Body of pancreas (tissue), 4 donors: Measurements from ENCODE around the gene GNG12. TPM values are rescaled to one million over a fixed set of nuclear protein-coding genes. Genes with fewer than 3 reads are reported as not detected.

Source experiments
- ATAC-seq: fragments of 150-250 bp; one replicate; pipeline ENCODE4 v1.9.1; 2016
- DNase-seq, 4 donors: peaks; one replicate each; pipeline ENCODE4 v3.0.0-alpha.2; 2019
- H3K27ac ChIP-seq, 4 donors: fragments of 200-600 bp; sonication (generic); 1 replicate in 3 of 4; 2 replicates in 1 of 4; pipeline versions ENCODE4 v1.5.1 to v1.6.1; 2016 to 2019; ENCODE audit warnings: mild to moderate bottlenecking in 1 of 4, mixed read lengths in 1 of 4, moderate library complexity in 1 of 4
- H3K27me3 ChIP-seq, 2 donors: fragments of 200-600 bp; sonication (generic); one replicate each; pipeline ENCODE4 v1.6.0; 2016; ENCODE audit warnings: mild to moderate bottlenecking in 1 of 2
- H3K36me3 ChIP-seq, 2 donors: fragments of 200-600 bp; sonication (generic); replicated peaks in 1 of 2; 2 replicates each; pipeline ENCODE4 v1.5.1; 2016; ENCODE audit warnings: low read depth in 2 of 2; ENCODE audit not compliant: insufficient read depth in 1 of 2
- H3K4me1 ChIP-seq: fragments of 200-600 bp; sonication (generic); one replicate; pipeline ENCODE4 v1.6.0; 2016
- H3K4me3 ChIP-seq, 2 donors: fragments of 200-600 bp; sonication (generic); 1 replicate in 1 of 2; 2 replicates in 1 of 2; pipeline ENCODE4 v1.5.1; 2016 to 2019
- H3K9me3 ChIP-seq, 3 donors: fragments of 200-600 bp; sonication (generic); 1 replicate in 2 of 3; 2 replicates in 1 of 3; pipeline ENCODE4 v1.5.1; 2016
- POLR2A ChIP-seq, 3 donors: fragments of 450-650 bp; IDR thresholded peaks; one replicate each; pipeline ENCODE4 v1.6.1; 2016; ENCODE audit warnings: antibody characterized with exemption in 3 of 3, mild to moderate bottlenecking in 2 of 3
- WGBS, 2 donors: methylation state at CpG; one replicate each; pipeline ENCODE4 v1.1.5; 2017; 5-methylcytosine and 5-hydroxymethylcytosine counted together
- intact Hi-C: fragments of 100-400 bp; cut with DNase I; formaldehyde crosslinking; loops from one replicate; pipeline ENCODE4 v1.15.1; 2023
- total RNA-seq, 2 donors: library from RNA; depleted of rRNA; stranded (reverse); fragments of >200 nt; gene quantifications; one replicate each; pipeline ENCODE4 v1.1.0, GENCODE V29; 2016
- TF ChIP-seq, protein P1 (sequence below), 7 experiments: fragments of 450-650 bp in 4 of 7; fragments of 200-600 bp in 3 of 7; sonication (generic) in 3 of 7; IDR thresholded peaks; one replicate each; pipeline ENCODE4 v1.5.1; 2016 to 2019; ENCODE audit warnings: antibody characterized with exemption in 7 of 7

GNG12 gene
- total RNA-seq, 2 donors from 2014 or later, result 26.4 to 42.3 TPM

DNA sequence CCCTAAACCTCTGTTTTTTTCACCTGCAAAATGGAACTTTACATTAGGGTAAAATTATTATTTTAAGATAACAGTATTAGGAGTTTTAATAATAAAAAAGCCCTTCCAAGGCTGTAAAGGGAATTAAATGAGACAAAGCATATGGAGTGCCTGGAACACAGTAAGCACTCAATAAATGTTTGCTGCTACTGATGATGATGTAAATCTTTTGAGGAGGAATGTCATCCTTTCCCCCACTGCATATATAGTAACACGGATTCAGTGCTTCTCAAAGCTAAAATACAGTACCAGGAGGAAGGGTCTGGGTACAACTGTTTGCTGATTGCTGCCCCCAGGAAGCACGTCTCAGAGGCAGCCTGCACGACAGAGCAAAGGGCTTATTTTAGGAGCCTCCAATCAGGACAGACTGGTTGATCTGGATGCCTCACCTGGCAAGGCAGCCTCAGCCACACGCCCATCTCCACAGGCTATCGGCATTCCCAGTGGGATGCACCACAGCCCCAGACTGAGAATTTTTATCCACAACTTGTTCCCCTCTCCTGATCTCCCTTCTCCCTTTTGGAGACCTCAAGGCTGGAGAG lies 83.9 kb downstream of the GNG12 start:
- intact Hi-C loops, result no loop called here
- H3K4me3 ChIP-seq, result no peak overlapping the region
- peak; percentile 23 for ATAC-seq
- H3K36me3 ChIP-seq, result no peaks in the 10 kb centered on the region
- H3K27me3 ChIP-seq, result no peaks in the 10 kb centered on the region
- H3K4me1 ChIP-seq, result peaks cover 37% of the 10 kb centered on the region
- H3K27ac ChIP-seq, result peak overlapping the region; percentile 79 to 85 (median 80)
- WGBS, 2 donors, result 31 to 41% methylated on average over 3 to 5 of the region's 5 CpGs
- no peaks in the 10 kb centered on the region for H3K9me3 ChIP-seq
- DNase-seq, result peak in 1 of 4 donors; percentile 20
- TF ChIP-seq, protein P1, sequence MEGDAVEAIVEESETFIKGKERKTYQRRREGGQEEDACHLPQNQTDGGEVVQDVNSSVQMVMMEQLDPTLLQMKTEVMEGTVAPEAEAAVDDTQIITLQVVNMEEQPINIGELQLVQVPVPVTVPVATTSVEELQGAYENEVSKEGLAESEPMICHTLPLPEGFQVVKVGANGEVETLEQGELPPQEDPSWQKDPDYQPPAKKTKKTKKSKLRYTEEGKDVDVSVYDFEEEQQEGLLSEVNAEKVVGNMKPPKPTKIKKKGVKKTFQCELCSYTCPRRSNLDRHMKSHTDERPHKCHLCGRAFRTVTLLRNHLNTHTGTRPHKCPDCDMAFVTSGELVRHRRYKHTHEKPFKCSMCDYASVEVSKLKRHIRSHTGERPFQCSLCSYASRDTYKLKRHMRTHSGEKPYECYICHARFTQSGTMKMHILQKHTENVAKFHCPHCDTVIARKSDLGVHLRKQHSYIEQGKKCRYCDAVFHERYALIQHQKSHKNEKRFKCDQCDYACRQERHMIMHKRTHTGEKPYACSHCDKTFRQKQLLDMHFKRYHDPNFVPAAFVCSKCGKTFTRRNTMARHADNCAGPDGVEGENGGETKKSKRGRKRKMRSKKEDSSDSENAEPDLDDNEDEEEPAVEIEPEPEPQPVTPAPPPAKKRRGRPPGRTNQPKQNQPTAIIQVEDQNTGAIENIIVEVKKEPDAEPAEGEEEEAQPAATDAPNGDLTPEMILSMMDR (IDR thresholded peaks at IDR 0.05), result no peak
- TF ChIP-seq POLR2A (IDR thresholded peaks at IDR 0.05), result no peak

DNA sequence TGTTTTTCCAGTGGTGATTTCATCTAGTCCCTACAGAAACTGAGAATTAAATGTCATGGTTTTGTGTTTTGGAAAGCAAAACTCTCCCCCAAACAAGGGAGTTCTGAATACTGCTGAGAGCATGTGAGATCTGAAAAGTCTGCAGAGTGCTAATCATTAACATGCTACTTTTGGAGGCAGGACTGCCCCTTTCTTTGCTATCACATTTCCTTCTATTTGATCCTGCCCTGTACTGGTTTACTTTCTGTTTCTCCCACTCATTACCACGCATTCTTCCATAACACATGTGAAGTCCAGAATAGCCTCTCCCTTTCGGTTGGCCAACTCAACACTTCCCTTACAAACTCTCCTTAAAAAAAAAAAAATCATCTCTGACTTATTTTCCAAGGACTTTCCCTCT lies 84.6 kb downstream of the GNG12 start:
- 3% methylated on average over 2 of the region's 2 CpGs for WGBS, 2 donors
- Histone ChIP-seq H3K9me3 (no peaks in the 10 kb centered on the region), H3K36me3 (no peaks in the 10 kb centered on the region), H3K27me3 (no peaks in the 10 kb centered on the region), H3K4me1 (peaks cover 37% of the 10 kb centered on the region), H3K4me3 (peak overlapping the region in 1 of 2 donors; percentile 11), H3K27ac (peak overlapping the region; percentile 56 to 85 (median 80))
- intact Hi-C loops, result no loop called here
- DNase-seq (peak in 3 of 4 donors; percentile 30 to 54 (median 35)), ATAC-seq (peak; percentile 90)
- TF ChIP-seq, protein P1 (IDR thresholded peaks at IDR 0.05), result no peak
- peak in 2 of 3 donors; percentile 39 to 54 for TF ChIP-seq POLR2A (IDR thresholded peaks at IDR 0.05)

DNA sequence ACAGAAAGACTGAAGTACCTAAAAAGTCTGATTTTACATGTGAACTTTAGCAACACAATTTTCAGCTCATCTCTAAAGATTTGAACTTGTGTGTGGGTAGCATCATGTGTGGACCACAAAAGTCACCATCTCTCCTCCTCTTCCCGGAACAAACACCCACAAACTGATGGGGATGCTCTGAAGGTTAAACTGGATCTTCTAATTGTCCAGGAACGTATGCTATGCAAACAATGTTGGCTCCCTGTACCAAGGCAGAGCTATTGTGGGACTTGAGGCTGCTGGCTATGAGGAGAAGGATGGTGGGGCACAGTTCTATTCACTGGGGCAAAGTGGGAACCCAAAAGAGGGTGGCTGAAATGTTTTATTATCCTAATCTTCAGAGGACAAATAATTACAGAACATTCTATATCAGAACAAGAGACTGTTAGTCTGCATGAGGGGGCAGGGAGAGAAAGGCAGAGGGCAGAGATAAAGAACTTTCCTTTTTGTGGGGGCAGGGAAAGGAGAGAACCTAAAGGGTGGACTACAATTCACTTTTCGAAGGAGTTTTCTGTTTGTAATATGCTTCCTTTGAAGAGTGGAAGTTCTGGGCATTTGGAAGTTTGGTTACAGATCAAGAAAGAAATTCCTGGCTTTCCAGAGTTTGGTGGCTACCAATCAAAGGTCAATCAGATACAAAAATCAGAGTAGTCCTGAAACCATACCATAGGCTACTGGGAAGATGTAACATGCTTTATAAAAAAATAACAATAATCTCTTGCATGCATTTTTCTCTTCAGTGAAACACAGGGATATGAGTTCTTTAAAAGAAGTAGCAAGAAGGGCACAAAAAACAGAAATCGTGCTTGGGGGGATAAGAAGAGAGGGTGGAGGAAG lies 85.4 kb downstream of the GNG12 start:
- no peak for ATAC-seq

DNA sequence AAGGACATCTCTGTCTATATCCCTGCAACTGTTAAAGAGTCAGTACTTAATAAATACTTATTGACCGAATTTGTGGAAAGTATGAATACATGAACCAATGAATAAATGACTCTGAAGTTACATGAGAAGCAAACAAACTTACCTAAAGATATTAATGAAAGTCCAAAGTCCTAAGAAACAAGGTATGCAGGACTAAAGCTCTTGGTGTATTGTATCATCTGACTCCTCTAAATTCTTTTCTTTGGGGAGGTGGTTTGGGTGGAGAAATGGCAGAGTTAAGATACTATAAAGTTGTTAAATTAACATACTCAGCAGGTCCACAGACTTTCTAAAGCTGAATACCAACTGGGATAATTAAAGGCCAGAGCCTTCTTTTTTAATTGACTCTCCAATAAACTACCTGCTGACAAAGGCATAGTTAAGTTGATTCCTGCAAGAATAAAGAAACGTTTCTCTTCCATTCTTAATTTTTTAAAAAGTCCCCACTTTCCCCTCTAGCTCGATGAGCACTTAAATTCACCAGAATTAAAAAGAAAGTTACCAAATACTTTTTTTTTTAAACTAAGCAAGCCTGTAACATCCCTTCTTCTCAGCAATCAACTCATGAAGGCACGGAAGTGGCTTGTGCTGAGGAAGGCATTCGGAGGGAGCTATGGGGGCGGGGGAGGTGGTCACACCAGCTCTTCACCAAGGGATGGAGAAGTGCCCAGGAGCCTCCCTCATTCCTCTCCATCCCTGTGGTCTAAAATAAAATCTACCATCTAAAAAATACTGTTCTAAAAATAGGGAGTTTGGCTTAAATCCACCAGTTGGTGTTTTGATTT lies 87.2 kb downstream of the GNG12 start:
- Histone ChIP-seq H3K36me3 (no peaks in the 10 kb centered on the region), H3K27me3 (no peaks in the 10 kb centered on the region), H3K4me1 (peaks cover 53% of the 10 kb centered on the region), H3K27ac (no peak overlapping the region), H3K4me3 (no peak overlapping the region), H3K9me3 (no peaks in the 10 kb centered on the region)
- intact Hi-C loops, result no loop called here
- 73 to 74% methylated on average over 6 of the region's 6 CpGs for WGBS, 2 donors
- ATAC-seq (no peak), DNase-seq (no peak)
- TF ChIP-seq, protein P1 (IDR thresholded peaks at IDR 0.05), result no peak
- no peak for TF ChIP-seq POLR2A (IDR thresholded peaks at IDR 0.05)

More for the DNA sequence above, 85.4 kb downstream of the GNG12 start:
- no peak overlapping the region for H3K4me3 ChIP-seq
- intact Hi-C loops, result no loop called here
- H3K4me1 ChIP-seq, result peaks cover 44% of the 10 kb centered on the region
- peak overlapping the region; percentile 56 to 85 (median 80) for H3K27ac ChIP-seq
- no peaks in the 10 kb centered on the region for H3K9me3 ChIP-seq
- DNase-seq, result no peak
- TF ChIP-seq POLR2A (IDR thresholded peaks at IDR 0.05), result no peak
- WGBS, 2 donors, result 23 to 25% methylated on average over 4 of the region's 4 CpGs
- no peaks in the 10 kb centered on the region for H3K36me3 ChIP-seq
- no peaks in the 10 kb centered on the region for H3K27me3 ChIP-seq
